MCF 10A (cell line): Measurements from ENCODE around the gene DUS2. TPM values are rescaled to one million over a fixed set of nuclear protein-coding genes. Genes with fewer than 3 reads are reported as not detected.
A peak's percentile ranks its signal among the peaks of the same experiment; 100 is the strongest.
"Not testable (repeated sequence)": the region's sequence is repeated elsewhere in the genome, so short reads cannot be mapped to it uniquely, and the experiment has no call there.

Experiments
- BruUV-seq: library from RNA; stranded (reverse); fragments of 400-500 nt; replicated peaks from 2 replicates; lab custom pipeline; 2021; lab: Mats Ljungman, UMichigan
- CTCF ChIA-PET: fragments of 300-600 bp; sonication (Branson Sonifier 250); formaldehyde crosslinking; extraction: SDS; loops from one replicate; lab custom pipeline; 2021; ENCODE audit warnings: antibody characterized with exemption, inconsistent platforms; lab: Yijun Ruan, JAX
- POLR2A ChIA-PET: fragments of 300-600, 350-650 bp; sonication (Branson Sonifier 250); formaldehyde crosslinking; extraction: SDS; loops from one replicate; lab custom pipeline; 2020; ENCODE audit warnings: antibody characterized with exemption, inconsistent platforms; lab: Yijun Ruan, JAX
- DNase-seq: peaks from one replicate; pipeline ENCODE4 v3.0.0-alpha.2; 2018; ENCODE audit not compliant: unreplicated experiment
- H3K27ac Mint-ChIP-seq: one replicate; pipeline ENCODE4 v1.8.0; 2022; ENCODE audit warnings: mild to moderate bottlenecking, low read depth, mixed read lengths; ENCODE audit not compliant: unreplicated experiment
- H3K27me3 Mint-ChIP-seq: one replicate; pipeline ENCODE4 v1.8.0; 2022; ENCODE audit warnings: mixed read lengths; ENCODE audit not compliant: insufficient read depth, unreplicated experiment
- H3K36me3 Mint-ChIP-seq: one replicate; pipeline ENCODE4 v1.8.0; 2022; ENCODE audit warnings: mild to moderate bottlenecking, moderate library complexity, mixed read lengths; ENCODE audit not compliant: insufficient read depth, unreplicated experiment
- H3K4me1 Mint-ChIP-seq: one replicate; pipeline ENCODE4 v1.8.0; 2022; ENCODE audit warnings: mixed read lengths; ENCODE audit not compliant: insufficient read depth, unreplicated experiment
- H3K4me3 Mint-ChIP-seq: one replicate; pipeline ENCODE4 v1.8.0; 2022; ENCODE audit warnings: mild to moderate bottlenecking, moderate library complexity, mixed read lengths; ENCODE audit not compliant: unreplicated experiment
- H3K9me3 Mint-ChIP-seq: one replicate; pipeline ENCODE4 v1.8.0; 2022; ENCODE audit warnings: mixed read lengths; ENCODE audit not compliant: unreplicated experiment
- intact Hi-C: fragments of 100-400 bp; cut with micrococcal nuclease; formaldehyde crosslinking; loops from 2 replicates; pipeline ENCODE4 v1.14.1; 2022
- total RNA-seq: library from RNA; stranded (reverse); gene quantifications from 2 replicates; pipeline ENCODE4 v1.2.3, GENCODE V29; 2022
- TF ChIP-seq, protein P1 (sequence below): fragments of 200-600 bp; IDR thresholded peaks from one replicate; pipeline ENCODE4 v1.8.0; 2022; ENCODE audit warnings: antibody characterized with exemption, mild to moderate bottlenecking; ENCODE audit not compliant: unreplicated experiment

The DUS2 gene
- total RNA-seq, 1 experiment from 2014 or later = 24.2 TPM

DNA sequence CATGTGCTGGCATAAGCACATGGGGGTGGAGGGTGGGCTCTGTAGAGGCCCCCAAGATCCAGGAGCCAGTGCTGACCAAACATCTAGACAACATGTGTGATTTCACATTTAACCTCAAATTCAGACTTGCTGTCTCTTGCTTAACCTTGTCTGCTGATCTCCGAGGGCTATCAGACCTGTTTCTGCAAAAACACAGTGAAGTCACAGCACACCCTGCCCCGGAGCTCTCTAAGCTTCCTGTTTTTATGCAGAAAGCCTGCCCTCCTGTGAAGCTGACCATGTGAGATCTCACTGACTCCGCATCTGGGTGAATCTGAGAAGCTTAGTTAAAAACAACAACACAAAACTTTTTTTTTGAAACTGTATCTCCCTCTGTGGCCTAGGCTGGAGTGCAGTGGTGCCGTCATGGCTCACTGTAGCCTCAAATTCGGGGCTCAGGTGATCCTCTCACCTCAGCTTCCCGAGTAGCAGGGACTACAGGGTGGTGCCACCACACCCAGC is 17.2 kb upstream of the DUS2 start:
- peak; percentile 30 for DNase-seq
- no TSS peak for BruUV-seq
- TF ChIP-seq, protein P1, sequence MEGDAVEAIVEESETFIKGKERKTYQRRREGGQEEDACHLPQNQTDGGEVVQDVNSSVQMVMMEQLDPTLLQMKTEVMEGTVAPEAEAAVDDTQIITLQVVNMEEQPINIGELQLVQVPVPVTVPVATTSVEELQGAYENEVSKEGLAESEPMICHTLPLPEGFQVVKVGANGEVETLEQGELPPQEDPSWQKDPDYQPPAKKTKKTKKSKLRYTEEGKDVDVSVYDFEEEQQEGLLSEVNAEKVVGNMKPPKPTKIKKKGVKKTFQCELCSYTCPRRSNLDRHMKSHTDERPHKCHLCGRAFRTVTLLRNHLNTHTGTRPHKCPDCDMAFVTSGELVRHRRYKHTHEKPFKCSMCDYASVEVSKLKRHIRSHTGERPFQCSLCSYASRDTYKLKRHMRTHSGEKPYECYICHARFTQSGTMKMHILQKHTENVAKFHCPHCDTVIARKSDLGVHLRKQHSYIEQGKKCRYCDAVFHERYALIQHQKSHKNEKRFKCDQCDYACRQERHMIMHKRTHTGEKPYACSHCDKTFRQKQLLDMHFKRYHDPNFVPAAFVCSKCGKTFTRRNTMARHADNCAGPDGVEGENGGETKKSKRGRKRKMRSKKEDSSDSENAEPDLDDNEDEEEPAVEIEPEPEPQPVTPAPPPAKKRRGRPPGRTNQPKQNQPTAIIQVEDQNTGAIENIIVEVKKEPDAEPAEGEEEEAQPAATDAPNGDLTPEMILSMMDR = no peak
- ChIA-PET CTCF (interaction anchor here (0.5 to 4.7 kb wide), 8 partner anchors 12 to 64 kb away, joined by 3 to 26 read pairs (median 4); no protein-coding TSS in a partner anchor), POLR2A (interaction anchor here (0.7 to 2.7 kb wide), 6 partner anchors 17 to 46 kb away, joined by 3 to 31 read pairs (median 4); partner anchors contain the start of genes DDX28, DUS2 and SLC12A4)
- H3K4me3 Mint-ChIP-seq = no peak overlapping the region
- no peaks in the 10 kb centered on the region for H3K36me3 Mint-ChIP-seq
- peak overlapping the region; percentile 59 for H3K27ac Mint-ChIP-seq
- H3K4me1 Mint-ChIP-seq = peaks cover 10% of the 10 kb centered on the region
- H3K9me3 Mint-ChIP-seq = no peaks in the 10 kb centered on the region
- intact Hi-C loops = no loop called here
- H3K27me3 Mint-ChIP-seq = no peaks in the 10 kb centered on the region

DNA sequence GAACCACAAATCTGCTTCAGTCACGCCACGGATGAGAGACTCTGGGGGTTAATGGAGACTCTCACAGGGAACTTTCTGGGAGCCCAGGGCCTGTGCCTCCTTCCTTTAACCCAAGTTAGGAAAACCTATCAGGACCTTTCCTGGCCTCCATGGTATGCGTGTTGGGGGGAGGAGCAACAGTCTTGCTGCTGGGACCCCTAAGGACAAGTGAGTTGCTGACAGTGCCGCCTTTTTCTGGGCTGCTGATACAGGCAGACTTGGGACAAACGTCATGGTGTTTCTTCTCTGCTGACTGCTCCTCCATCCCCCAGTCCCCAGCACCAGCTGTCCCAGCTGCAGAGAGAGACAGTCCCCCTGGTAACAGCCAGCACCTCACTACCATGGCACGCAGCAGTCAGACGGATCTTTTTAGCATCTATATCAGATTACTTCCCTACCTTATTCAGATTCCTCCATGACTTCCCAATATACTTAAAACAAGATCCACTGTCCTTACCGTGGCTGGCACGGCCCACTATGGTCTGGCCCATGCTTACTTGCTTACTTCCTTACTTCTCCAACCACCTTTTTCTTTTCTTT is 13.8 kb upstream of the DUS2 start:
- H3K4me1 Mint-ChIP-seq = peaks cover 10% of the 10 kb centered on the region
- intact Hi-C loops = no loop called here

DNA sequence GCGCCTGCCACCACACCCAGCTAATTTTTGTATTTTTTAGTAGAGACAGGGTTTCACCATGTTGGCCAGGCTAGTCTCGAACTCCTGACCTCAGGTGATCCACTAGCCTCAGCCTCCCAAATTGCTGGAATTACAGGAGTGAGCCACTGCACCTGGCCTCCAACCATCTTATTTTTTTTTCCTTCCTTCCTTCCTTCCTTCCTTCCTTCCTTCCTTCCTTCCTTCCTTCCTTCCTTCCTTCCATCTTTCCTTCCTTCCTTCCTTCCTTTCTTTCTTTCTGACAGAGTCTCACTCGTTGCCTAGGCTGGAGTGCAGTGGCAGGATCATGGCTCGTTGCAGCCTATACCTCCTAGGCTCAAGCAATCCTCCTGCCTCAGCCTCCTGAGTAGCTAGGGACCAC is 13.2 kb upstream of the DUS2 start:
- POLR2A ChIA-PET = interaction anchor here (1.0 kb wide), 1 partner anchor 13 kb away, joined by 3 read pairs; the partner anchor contains the start of genes DDX28 and DUS2
- DNase-seq, H3K36me3 Mint-ChIP-seq, intact Hi-C loops, H3K4me3 Mint-ChIP-seq, BruUV-seq, H3K27me3 Mint-ChIP-seq, H3K27ac Mint-ChIP-seq, H3K9me3 Mint-ChIP-seq, CTCF ChIA-PET: not testable (repeated sequence)
- peaks cover 10% of the 10 kb centered on the region for H3K4me1 Mint-ChIP-seq

More for the DNA sequence above, 13.8 kb upstream of the DUS2 start:
- Mint-ChIP-seq H3K27ac (no peak overlapping the region), H3K9me3 (no peaks in the 10 kb centered on the region), H3K4me3 (no peak overlapping the region), H3K27me3 (no peaks in the 10 kb centered on the region), H3K36me3 (no peaks in the 10 kb centered on the region)
- ChIA-PET POLR2A (interaction anchor here (1.3 to 1.5 kb wide), 2 partner anchors 13 to 22 kb away, joined by 5 to 9 read pairs; partner anchors contain the start of genes DDX28 and DUS2), CTCF (no interaction called here)
- DNase-seq = no peak
- no TSS peak for BruUV-seq
- TF ChIP-seq, protein P1 = no peak

DNA sequence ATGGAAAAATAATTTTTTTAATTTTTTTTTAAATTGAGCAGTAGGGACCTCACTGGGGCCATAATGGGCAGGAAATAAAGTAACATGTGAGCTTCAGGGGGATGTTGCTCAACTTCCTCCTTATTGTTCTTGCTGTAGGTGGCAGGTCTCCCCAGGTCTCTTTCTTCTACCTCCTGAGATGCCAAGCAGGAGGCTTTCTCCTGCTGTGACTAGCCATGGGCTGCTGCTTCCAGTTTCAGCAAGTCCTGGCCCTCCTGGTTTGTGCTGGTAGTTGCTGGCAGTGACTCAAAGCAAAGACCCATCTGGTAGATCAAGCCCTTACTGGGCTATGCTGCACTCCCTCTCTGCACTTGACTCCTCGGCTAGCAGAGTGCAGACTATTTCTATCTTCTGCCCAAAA is 9.6 kb upstream of the DUS2 start:
- H3K4me1 Mint-ChIP-seq = no peaks in the 10 kb centered on the region
- H3K4me3 Mint-ChIP-seq = no peak overlapping the region
- no peaks in the 10 kb centered on the region for H3K9me3 Mint-ChIP-seq
- intact Hi-C loops = no loop called here
- ChIA-PET CTCF (no interaction called here), POLR2A (interaction anchor here (0.6 to 0.8 kb wide), 2 partner anchors 9 to 10 kb away, joined by 3 to 4 read pairs; partner anchors contain the start of genes DDX28 and DUS2)
- TF ChIP-seq, protein P1 = no peak
- H3K36me3 Mint-ChIP-seq = no peaks in the 10 kb centered on the region
- no TSS peak for BruUV-seq
- DNase-seq = peak; percentile 40
- no peaks in the 10 kb centered on the region for H3K27me3 Mint-ChIP-seq
- H3K27ac Mint-ChIP-seq = no peak overlapping the region
